PFSK-1 (cell line): ENCODE data around the gene TRAPPC3L.

Source experiments
- FOXP2 ChIP-seq: optimal IDR thresholded peaks from 2 replicates; pipeline ENCODE3; 2011; ENCODE audit warnings: borderline replicate concordance, control low read depth, inconsistent platforms; ENCODE audit not compliant: insufficient read depth; ENCODE audit errors: extremely low read length, extremely low read depth
- POLR2AphosphoS5 ChIP-seq: IDR thresholded peaks from 2 replicates; pipeline ENCODE4 v1.6.1; 2012; ENCODE audit warnings: low read depth, mild to moderate bottlenecking, control low read depth, low read length, moderate library complexity
- REST ChIP-seq, 2 experiments: IDR thresholded peaks; 2 replicates each; pipeline versions ENCODE4 v1.6.1 to v1.8.0; 2011 to 2012; ENCODE audit warnings: low read depth in 2 of 2, low read length in 2 of 2, control low read depth in 1 of 2, inconsistent platforms in 1 of 2, mild to moderate bottlenecking in 1 of 2, moderate library complexity in 1 of 2; ENCODE audit not compliant: insufficient read depth in 1 of 2
- SIN3A ChIP-seq: IDR thresholded peaks from 2 replicates; pipeline ENCODE4 v1.6.1; 2012; ENCODE audit warnings: mild to moderate bottlenecking, low read length, moderate library complexity, borderline replicate concordance; ENCODE audit not compliant: insufficient read depth
- TAF1 ChIP-seq: IDR thresholded peaks from 2 replicates; pipeline ENCODE4 v1.6.1; 2012; ENCODE audit warnings: low read length, control low read depth, borderline replicate concordance; ENCODE audit not compliant: insufficient read depth

Gene TRAPPC3L

GRCh38 chr6:116492331-116493067 lies 53.0 kb downstream of the TRAPPC3L start:
- TF ChIP-seq FOXP2 = no peak
- TF ChIP-seq TAF1 = no peak

GRCh38 chr6:116491610-116492330 lies 53.7 kb downstream of the TRAPPC3L start:
- no peak for TF ChIP-seq REST (IDR thresholded peaks at IDR 0.05; ENCODE audit: insufficient read depth in 1 of 2, low read depth in 2 of 2, low read length in 2 of 2)
- TF ChIP-seq TAF1 = no peak
- no peak for TF ChIP-seq POLR2AphosphoS5
- no peak for TF ChIP-seq FOXP2
- TF ChIP-seq SIN3A = no peak

- TF ChIP-seq FOXP2 = no peak
- no peak for TF ChIP-seq SIN3A
- TF ChIP-seq POLR2AphosphoS5 = no peak
- no peak for TF ChIP-seq REST (IDR thresholded peaks at IDR 0.05; ENCODE audit: insufficient read depth in 1 of 2, low read depth in 2 of 2, low read length in 2 of 2)
- no peak for TF ChIP-seq TAF1
These were observed 59.8 kb downstream of the TRAPPC3L start for GRCh38 chr6:116485559-116486184.

GRCh38 chr6:116483616-116484015 lies 61.9 kb downstream of the TRAPPC3L start:
- TF ChIP-seq POLR2AphosphoS5 = no peak
- no peak for TF ChIP-seq REST (IDR thresholded peaks at IDR 0.05; ENCODE audit: insufficient read depth in 1 of 2, low read depth in 2 of 2, low read length in 2 of 2)
- TF ChIP-seq FOXP2 = no peak
- TF ChIP-seq SIN3A = no peak
- TF ChIP-seq TAF1 = no peak

- TF ChIP-seq TAF1 (no peak), SIN3A (no peak), FOXP2 (no peak), REST (IDR thresholded peaks at IDR 0.05; ENCODE audit: insufficient read depth in 1 of 2, low read depth in 2 of 2, low read length in 2 of 2) (no peak), POLR2AphosphoS5 (no peak)
These were observed 62.7 kb downstream of the TRAPPC3L start for GRCh38 chr6:116482780-116483179.
